GM19193 (cell line): ENCODE measurements around the gene PDZD7.

Source experiments
- POLR2A ChIP-seq: IDR thresholded peaks from 4 replicates; pipeline ENCODE4 v1.6.1; 2011; ENCODE audit not compliant: insufficient read depth, insufficient read length; ENCODE audit errors: extremely low read depth

The PDZD7 gene

DNA sequence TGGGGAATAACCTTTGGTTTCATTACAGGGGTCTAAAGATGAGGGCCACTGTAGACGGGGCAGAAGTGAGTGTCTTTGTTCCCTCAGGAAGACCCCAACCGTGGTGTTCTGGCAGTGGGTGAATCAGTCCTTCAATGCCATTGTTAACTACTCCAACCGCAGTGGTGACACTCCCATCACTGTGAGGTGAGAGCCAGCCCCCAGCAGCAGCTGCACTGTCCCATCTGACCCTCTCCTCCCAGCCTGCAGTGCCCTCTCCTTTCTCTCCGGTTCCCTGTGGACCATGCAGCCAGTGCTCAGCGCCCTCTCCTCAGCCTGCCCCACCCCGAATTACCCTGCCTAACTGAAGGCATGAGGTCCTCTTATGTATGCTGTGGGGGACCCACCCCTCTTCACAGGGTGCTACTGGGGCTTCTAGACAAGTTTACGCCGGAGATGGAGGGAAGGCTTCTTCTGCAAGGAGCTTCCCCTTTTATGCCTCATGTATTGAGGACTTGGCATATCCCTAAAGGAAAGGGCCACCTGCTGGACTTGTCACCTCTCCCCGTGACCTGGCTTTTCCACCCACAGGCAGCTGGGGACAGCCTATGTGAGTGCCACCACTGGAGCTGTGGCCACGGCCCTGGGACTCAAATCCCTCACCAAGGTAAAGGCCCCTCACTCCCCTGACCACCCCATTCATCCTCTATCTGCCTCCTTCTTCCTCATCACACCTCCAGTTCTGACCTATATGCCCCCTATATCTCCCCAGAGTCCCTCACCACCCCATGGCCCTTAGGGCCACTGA, 5.2 kb upstream of the PDZD7 start:
- no peak for TF ChIP-seq POLR2A

DNA sequence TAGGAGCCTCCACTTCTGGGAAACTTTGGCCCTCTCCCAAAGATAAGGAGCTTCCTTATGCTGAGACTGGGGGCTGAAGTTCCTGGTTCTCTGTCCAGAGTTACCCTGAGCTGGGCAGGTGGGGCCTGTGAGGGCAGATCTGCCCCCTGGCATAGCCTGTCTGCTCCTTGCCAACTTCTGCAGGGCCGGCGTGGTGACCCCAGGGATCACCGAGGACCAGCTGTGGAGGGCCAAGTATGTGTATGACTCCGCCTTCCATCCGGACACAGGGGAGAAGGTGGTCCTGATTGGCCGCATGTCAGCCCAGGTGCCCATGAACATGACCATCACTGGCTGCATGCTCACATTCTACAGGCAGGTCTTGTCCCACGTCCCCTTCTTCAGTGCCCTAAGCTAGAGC, 4.4 kb upstream of the PDZD7 start:
- no peak for TF ChIP-seq POLR2A

DNA sequence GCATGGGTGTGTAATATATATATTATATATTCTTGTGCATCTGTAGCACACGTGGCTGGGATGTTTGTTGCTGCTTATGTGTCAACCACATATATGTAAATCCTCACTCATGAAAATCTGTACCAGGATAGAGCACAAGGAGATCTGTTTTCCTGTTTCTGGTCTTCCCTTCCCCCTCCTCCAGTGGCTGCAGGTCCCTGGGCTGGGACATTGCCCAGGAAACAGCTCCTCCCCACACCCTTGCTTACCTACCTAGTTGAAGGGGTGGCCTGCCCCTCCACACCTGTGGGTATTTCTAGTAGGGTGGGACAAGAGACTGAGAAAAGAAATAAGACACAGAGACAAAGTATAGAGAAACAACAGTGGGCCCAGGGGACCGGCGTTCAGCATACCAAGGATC, 2.3 kb upstream of the PDZD7 start:
- TF ChIP-seq POLR2A: no peak

DNA sequence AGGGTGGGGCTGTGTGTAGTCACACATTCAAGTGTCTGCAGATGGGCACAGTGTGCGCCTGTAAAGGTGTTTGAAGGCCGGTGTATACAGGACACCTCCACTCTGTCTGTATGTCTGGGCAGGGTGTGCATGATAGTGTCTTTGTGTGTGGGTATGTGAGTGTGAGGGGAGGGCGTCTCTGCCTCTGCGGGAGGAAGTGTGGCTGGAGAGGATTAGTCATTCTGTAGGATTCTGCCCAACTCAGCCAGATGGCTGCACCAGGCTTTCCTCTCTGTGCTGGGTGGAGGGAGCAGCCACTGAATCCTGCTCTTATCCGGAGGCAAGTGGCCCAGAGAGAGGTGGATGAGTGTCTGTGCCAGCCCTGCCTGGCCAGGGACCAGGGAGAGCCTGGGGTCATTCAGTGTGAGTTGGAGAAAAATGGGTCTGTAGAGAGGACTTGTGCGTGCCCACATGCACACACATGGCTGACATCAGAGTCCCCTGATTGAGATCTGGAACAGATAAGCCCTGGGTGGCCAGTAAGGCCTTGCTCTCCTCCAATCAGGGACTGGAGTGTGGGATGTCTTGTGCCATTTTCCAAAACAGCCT, 1.8 kb upstream of the PDZD7 start:
- no peak for TF ChIP-seq POLR2A

DNA sequence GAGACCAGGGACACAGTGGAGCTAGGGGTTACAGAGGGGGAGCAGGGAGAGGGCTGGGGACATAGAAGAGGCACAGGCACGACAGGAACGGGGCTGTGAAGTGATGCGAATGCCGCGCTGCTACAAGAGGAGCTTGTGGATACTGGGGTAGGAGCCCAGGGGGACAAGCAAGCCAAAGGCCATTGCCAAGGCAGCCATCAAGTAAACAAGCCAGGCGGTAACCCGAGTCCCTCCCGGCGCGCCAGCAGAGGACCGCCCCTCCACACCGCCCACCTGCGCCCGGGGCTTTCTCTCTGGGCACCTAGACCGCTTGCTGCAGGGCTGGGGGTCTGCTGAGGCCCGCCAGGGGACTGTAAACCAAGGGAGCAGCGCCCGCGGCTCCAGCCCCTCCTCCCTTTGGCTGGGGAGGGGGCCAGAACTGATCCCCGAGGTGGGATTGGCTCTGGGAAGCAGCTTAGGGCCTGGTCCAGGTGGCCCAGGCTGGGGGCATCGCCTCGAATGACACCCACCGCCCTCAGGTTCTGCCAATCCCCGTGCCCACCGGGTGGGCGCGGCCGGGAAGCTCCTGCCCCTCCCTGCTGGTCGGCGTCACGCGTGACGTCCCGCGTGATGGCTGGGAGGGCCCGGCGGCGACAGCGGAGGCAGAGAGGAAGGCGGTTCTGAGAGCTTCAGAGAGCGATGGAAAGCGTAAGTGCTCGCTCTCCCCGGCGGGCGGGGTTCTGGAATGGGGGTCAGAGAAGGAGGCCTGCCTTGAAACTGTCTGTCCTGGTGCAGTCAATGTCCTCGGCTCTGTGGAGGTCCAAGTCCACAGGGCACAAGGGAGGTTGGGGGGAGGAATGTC, 1.1 kb upstream of the PDZD7 start:
- TF ChIP-seq POLR2A: no peak

DNA sequence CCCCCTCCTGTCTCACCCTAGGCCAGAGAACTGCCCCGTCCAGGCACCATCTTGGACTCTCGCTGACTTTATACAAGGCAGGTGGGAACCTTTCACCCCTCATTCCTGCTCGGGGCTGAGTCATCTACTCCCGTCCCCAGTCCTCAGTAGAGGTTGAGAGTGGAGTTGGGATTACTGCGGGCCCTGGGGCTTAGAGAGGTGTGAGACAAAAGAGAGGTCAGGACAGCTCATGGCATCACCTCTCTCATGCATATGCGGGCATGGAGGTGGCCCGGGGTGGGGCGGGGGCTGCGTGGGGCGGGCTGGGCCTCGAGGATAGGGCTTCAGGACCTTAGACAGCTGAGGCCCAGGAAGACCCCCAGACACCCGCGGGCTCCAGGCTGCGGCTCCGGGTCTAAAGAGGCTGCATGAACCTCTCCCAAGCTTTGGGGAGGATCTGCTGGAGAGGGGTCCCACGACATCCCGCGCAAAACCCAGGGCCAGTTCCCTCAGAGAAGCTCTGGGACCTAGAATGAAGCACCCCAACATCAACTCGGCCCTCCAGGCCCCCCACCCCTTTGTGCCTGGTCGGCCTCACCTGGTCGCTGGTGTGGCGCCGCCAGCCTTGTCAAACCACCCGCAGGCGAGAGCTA, 317 bp downstream of the PDZD7 start:
- TF ChIP-seq POLR2A: no peak

DNA sequence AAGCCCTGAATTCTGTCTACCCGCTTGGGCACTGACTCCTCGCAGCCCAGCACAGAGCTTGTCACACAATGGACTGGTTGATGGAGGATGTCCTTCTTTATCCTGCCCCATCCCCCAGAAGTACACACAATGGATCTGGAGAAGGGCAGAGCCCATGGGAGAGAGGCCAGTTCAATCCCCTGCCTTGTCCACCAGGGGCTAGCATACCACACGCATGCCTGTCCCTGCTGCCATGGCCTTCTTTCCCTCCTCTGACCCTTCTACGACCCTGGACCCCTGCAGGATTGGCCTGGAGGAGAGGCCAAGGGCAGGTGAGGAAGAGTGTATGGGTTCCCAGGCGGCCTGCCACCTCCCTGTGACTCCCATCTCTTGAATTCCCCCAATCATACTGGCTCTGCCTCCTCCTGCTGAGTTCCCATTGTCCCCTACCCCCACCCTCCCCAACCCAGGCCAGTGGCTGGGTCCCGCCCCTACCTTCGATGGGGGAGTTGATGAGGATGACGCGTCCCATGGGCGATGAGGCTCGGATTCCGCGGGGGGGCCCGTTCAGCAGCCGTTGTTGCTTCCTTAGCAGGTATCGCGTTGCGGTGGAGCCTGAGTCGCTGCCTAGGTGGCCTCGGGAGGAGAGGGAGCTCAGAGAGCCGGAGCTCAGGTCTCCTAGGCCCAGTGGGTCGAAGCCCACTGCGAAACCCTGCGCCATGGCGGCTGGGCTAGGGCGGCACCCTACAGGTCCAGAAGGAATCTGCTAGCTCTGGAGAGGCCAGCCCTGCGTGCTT, 1.2 kb downstream of the PDZD7 start:
- TF ChIP-seq POLR2A: no peak

DNA sequence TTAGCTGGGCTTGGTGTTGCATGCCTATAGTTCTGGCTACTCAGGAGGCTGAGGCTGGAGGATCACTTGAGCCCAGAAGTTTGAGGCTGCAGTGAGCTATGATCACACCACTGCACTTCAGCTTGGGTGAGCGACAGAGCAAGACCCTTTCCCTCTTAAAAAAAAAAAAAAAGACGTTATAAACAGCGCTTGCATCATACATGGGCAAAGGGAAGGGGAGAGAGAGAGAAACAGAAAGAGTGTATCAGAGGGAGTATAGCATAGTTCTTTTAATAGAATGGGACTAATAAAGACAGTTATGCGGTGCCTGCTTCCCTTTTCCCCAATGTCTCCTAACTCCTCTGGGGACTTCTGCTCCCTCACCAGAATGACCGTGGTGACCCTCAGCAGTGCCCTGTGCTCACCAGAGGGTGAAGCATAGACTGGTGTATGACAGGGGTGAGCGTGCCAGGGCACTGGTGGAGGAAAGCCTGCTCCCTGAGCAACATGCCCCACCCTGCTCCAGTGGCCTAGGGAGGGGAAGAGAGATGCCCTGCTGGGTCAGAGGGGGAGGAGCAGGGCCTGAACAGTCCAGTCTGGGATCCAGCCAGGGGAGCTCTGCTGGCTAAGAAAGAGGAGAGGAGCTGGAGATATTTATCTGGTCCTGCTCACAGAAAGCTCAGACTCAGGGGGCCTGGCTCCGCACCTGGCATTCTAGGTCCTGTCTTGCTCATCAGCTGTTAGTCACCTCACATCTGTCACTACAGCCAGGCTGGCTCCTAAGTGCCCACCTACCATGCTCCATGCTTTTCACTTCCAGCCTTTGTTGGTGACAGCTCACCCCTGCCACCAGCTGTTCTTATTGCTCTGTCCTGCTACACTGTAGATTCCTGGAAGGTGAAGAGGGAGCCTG, 2.2 kb downstream of the PDZD7 start:
- TF ChIP-seq POLR2A: no peak

DNA sequence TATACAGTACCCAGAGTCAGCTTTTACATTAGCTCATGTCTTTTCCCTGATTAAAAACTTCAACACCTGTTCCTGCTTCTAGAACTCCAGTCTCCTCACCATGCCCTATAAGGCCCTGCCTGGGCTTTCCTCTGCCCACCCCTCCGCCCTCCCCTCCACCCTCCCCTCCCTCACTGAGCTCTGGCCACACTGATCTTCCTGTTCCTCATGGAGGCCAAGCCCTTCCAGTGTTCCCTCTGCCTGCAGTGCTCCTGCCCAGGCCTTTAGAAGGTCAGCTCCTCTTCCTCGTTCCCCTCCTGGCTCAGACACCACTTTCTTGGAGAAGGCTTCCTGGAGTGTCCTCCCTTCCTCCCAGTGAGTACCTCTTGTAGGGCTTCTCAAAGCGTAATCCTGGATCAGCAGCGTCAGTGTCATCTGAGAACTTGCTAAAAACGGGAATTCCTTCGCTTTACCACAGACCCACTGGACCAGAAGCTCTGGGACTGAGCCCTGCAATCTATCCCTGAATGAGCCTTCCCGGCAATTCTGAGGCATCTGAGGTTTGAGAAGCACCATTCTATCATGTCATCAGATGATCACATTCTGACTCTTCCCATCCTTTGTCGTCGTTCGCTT, 3.7 kb downstream of the PDZD7 start:
- no peak for TF ChIP-seq POLR2A

DNA sequence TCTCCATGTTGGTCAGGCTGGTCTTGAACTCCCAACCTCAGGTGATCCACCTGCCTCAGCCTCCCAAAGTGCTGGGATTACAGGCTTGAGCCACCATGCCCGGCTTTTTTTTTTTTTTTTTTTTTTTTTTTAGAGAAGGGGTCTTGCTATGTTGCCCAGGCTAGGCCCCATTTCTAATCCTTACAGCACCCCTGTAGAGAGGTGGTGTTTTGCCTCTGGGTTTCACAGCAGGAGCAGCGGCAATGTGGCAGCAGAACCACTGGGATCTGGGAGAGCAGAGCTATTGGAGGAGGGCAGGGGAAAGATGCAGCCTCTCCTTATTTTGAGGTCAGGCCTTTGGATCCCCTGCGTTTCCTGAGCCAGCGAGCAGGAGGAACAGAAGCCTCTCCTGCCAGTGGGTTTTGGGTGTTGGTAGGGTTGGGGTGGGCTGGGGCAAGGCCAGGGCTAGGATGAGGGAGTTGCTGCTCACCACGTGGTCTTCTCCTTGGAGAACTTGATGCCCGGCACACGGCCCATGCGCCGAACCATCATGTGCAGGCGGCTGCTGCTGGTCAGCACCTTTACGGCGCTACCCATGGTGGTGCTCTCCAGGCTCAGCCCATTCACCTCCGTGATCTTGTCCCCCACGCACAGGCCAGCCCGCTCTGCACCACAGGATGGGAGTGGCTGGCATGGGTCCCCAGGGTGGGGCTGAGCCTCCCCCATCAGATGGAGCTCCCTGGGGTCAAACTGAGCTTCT, 7.8 kb downstream of the PDZD7 start:
- no peak for TF ChIP-seq POLR2A

DNA sequence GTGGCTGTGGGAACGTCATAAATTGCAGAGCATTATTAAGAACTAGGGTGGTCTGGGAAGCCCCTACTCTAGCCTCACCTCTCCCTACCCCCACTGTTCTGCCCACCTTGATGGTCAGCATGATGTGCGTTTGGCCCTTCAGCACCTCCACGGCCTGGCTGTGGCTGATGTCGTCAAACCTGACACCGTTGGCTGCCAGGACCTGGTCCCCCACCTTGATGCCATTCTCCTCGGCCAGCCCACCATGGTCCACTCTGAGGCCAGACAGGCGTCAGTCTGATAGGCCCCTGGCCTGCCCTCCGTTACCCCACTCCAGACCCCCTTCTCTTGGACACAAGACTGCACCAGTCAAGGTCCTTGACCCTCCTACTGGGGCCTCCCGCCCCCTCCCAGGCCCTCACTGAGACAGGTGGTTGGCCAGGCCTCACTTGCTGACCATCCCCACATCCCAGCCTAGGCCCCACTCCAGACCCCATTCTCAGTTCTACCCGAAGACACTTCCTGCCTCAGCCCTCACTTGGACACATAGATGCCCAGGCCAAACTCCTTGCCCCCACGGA, 9.2 kb downstream of the PDZD7 start:
- no peak for TF ChIP-seq POLR2A

DNA sequence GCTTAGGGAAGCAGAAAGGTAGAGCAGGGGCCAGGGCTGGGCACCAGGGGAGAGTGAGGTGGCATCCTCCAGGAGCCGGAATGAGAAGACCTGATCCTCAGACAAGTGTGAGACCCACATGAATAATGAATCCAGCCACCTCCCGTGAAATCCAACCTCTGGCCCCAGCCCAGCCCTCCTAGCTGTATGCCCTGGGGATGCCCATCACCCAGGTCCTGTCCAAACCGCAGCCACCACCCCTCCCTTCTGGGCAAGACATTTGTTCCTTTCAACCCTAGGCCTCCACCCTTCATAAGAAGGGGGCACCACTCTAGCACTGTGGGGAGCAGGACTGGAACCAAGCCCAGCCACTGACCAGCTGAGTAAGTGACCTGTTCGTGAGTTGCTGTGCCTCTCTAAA, 9.7 kb downstream of the PDZD7 start:
- TF ChIP-seq POLR2A: no peak

DNA sequence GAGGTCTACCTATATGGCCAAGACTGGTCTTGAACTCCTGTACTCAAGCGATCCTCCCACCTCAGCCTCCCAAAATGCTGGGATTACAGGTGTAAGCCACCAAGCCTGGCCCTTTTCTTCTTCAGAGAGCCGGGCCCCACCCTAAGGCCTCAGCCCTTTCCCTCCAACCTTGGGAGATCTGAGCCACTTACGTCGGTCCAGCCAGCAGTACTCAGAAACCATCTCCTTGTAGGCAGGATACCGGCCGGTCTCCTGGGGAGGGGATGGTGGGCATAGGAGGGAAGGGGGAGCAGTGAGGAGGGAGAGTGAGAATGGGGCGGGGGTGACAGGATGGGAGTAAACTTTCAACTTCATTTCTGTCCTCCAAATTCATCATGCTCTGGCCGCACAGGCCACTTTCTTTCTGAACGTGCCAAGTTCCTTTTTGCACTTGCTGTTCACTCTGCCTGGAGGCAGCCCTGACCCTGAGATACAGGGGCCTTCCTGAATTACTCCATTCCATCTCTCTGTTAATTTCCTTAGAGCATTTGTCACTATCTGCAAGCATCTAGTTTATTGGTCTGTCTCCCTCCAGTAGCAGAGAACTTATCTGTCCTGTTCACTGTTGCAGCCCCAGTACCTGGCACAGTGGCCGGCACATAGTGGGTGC, 10.4 kb downstream of the PDZD7 start:
- TF ChIP-seq POLR2A: no peak

DNA sequence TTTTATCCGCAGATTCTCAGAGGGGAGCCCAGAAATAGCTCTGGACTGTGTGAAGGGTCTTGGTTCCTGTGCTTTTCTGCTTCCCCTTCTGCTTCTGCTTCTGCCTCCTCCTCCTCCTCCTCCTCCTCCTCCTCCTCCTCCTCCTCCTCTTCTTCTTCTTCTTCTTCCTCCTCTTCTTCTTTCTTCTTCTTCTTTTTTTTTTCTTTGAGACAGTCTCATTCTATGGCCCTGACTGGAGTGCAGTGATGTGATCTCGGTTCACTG, 11.6 kb downstream of the PDZD7 start:
- no peak for TF ChIP-seq POLR2A
